Lung (tissue), 12 donors: ENCODE results near the gene GLIS1. TPM values are rescaled to one million over a fixed set of nuclear protein-coding genes. Genes with fewer than 3 reads are reported as not detected.
A peak's percentile ranks its signal among the peaks of the same experiment; 100 is the strongest.
"Not testable (repeated sequence)": the region's sequence is repeated elsewhere in the genome, so short reads cannot be mapped to it uniquely, and the experiment has no call there.

Experiments used
- ATAC-seq: fragments of 200-7000 bp; cut with Tn5 transposase; one replicate; pipeline ENCODE4 v1.9.1; 2020; ENCODE audit warnings: moderate number of reproducible peaks; ENCODE audit not compliant: insufficient read depth, low FRiP score
- DNase-seq, 3 donors: peaks; one replicate each; pipeline ENCODE4 v3.0.0-alpha.2; 2013 to 2017
- H3K27ac ChIP-seq, 2 donors: one replicate each; pipeline ENCODE4 v1.5.1; 2013; ENCODE audit warnings: mild to moderate bottlenecking in 2 of 2, moderate library complexity in 2 of 2, control low read depth in 1 of 2, inconsistent platforms in 1 of 2, low read depth in 1 of 2, low read length in 1 of 2
- H3K27me3 ChIP-seq, 3 donors: one replicate each; pipeline ENCODE4 v1.5.1; 2013; ENCODE audit warnings: low read length in 2 of 3; ENCODE audit not compliant: control insufficient read depth in 3 of 3, insufficient read depth in 3 of 3
- H3K36me3 ChIP-seq, 4 donors: one replicate each; pipeline ENCODE4 v1.5.1; 2013; ENCODE audit warnings: low read length in 4 of 4, mild to moderate bottlenecking in 1 of 4, moderate library complexity in 1 of 4; ENCODE audit not compliant: control insufficient read depth in 4 of 4, insufficient read depth in 4 of 4
- H3K4me1 ChIP-seq, 5 donors: one replicate each; pipeline ENCODE4 v1.5.1; 2013; ENCODE audit warnings: low read length in 5 of 5, mild to moderate bottlenecking in 2 of 5, moderate library complexity in 1 of 5; ENCODE audit not compliant: control insufficient read depth in 5 of 5, insufficient read depth in 5 of 5
- H3K4me3 ChIP-seq: one replicate; pipeline ENCODE4 v1.5.1; 2013; ENCODE audit warnings: mild to moderate bottlenecking, control low read depth, moderate library complexity
- H3K9ac ChIP-seq, 2 donors: one replicate each; pipeline ENCODE4 v1.5.1; 2013; ENCODE audit warnings: low read length in 2 of 2, control low read depth in 1 of 2; ENCODE audit not compliant: insufficient read depth in 1 of 2
- H3K9me3 ChIP-seq, 4 donors: one replicate each; pipeline ENCODE4 v1.5.1; 2013; ENCODE audit warnings: low read length in 3 of 4, mild to moderate bottlenecking in 1 of 4, moderate library complexity in 1 of 4; ENCODE audit not compliant: control insufficient read depth in 4 of 4, insufficient read depth in 3 of 4
- WGBS, 2 donors: extraction: QIAGEN DNeasy Blood & Tissue Kit; methylation state at CpG; one replicate each; pipeline ENCODE4 v1.1.7; 2013; 5-methylcytosine and 5-hydroxymethylcytosine counted together
- polyA plus RNA-seq, 2 donors: library from polyadenylated mRNA; stranded (reverse); fragments of 200-250 nt; gene quantifications; one replicate each; pipeline ENCODE4 v1.2.1, GENCODE V29; 2013
- total RNA-seq, 2 donors: library from RNA; depleted of rRNA in 1 of 2; stranded (reverse); fragments of >200 nt in 1 of 2; gene quantifications; one replicate each; pipeline ENCODE4 v1.2.1, GENCODE V29; 2014 to 2021
- TF ChIP-seq, protein P1 (sequence below): IDR thresholded peaks from 2 replicates; pipeline ENCODE4 v1.5.1; 2012; ENCODE audit warnings: mild to moderate bottlenecking; ENCODE audit errors: control extremely low read depth, extremely low read depth
- donor health status: control.
- donor health status: control.
- donor health status: Bipolar disorder and iron deficiency.
- donor health status: healthy.
- donor health status: DM: yes; HTN: yes; CAD: no.

Gene GLIS1
- total and polyA plus RNA-seq, 4 donors = 0.05 to 0.18 (median 0.17) TPM; not detected in 1

DNA sequence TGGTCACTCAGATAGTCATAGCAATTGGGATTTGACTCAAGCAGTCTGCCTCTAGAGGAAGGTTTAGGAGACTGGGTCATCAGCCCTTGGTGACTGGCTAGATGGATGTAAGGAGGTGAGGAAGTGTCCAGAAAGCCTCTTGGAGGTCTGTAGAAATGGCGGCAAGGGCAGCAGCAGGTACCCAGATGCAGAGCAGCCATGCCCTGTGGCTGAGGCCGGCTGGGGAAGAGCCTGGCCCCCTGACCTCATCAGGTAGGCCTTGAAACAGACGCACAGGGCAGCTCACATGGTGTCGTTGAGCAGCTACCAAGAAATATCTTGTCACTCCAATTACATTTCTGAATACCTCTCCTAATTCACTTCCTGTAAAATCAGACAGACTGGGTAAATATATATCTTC, 181.6 kb downstream of the GLIS1 start:
- ATAC-seq = no peak
- Histone ChIP-seq H3K36me3 (no peaks in the 10 kb centered on the region), H3K4me1 (peaks cover 0 to 5% (median 0%) of the 10 kb centered on the region in 5 donors), H3K27me3 (peaks cover 0 to 4% (median 3%) of the 10 kb centered on the region in 3 donors), H3K9ac (no peak overlapping the region), H3K4me3 (no peak overlapping the region), H3K27ac (no peak overlapping the region), H3K9me3 (peaks cover 0 to 1% (median 0%) of the 10 kb centered on the region in 4 donors)
- 82 to 90% methylated on average over 4 of the region's 4 CpGs for WGBS, 2 donors
- no peak for DNase-seq
- TF ChIP-seq, protein P1, sequence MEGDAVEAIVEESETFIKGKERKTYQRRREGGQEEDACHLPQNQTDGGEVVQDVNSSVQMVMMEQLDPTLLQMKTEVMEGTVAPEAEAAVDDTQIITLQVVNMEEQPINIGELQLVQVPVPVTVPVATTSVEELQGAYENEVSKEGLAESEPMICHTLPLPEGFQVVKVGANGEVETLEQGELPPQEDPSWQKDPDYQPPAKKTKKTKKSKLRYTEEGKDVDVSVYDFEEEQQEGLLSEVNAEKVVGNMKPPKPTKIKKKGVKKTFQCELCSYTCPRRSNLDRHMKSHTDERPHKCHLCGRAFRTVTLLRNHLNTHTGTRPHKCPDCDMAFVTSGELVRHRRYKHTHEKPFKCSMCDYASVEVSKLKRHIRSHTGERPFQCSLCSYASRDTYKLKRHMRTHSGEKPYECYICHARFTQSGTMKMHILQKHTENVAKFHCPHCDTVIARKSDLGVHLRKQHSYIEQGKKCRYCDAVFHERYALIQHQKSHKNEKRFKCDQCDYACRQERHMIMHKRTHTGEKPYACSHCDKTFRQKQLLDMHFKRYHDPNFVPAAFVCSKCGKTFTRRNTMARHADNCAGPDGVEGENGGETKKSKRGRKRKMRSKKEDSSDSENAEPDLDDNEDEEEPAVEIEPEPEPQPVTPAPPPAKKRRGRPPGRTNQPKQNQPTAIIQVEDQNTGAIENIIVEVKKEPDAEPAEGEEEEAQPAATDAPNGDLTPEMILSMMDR = no peak

- WGBS, 2 donors = 96 to 100% methylated on average over 3 of the region's 3 CpGs
Observed at GRCh38 chr1:53556657-53557227, 182.2 kb downstream of the GLIS1 start.

GRCh38 chr1:53555620-53556326, 183.2 kb downstream of the GLIS1 start:
- WGBS, 2 donors = 92 to 95% methylated on average over 2 of the region's 2 CpGs
- not testable (repeated sequence) for H3K4me1 ChIP-seq, H3K27ac ChIP-seq, ATAC-seq, H3K27me3 ChIP-seq, H3K4me3 ChIP-seq, H3K9me3 ChIP-seq, H3K9ac ChIP-seq, H3K36me3 ChIP-seq
- peak in 1 of 3 donors; percentile 18 for DNase-seq

More at GRCh38 chr1:53556657-53557227, 182.2 kb downstream of the GLIS1 start:
- H3K27me3 ChIP-seq = peaks cover 0 to 4% (median 3%) of the 10 kb centered on the region in 3 donors
- TF ChIP-seq, protein P1 = no peak
- ATAC-seq (no peak), DNase-seq (peak in 1 of 3 donors; percentile 12)
- peaks cover 0 to 5% (median 0%) of the 10 kb centered on the region in 5 donors for H3K4me1 ChIP-seq
- no peak overlapping the region for H3K9ac ChIP-seq
- peaks cover 0 to 1% (median 0%) of the 10 kb centered on the region in 4 donors for H3K9me3 ChIP-seq
- H3K27ac ChIP-seq = no peak overlapping the region
- H3K36me3 ChIP-seq = no peaks in the 10 kb centered on the region
- no peak overlapping the region for H3K4me3 ChIP-seq

DNA sequence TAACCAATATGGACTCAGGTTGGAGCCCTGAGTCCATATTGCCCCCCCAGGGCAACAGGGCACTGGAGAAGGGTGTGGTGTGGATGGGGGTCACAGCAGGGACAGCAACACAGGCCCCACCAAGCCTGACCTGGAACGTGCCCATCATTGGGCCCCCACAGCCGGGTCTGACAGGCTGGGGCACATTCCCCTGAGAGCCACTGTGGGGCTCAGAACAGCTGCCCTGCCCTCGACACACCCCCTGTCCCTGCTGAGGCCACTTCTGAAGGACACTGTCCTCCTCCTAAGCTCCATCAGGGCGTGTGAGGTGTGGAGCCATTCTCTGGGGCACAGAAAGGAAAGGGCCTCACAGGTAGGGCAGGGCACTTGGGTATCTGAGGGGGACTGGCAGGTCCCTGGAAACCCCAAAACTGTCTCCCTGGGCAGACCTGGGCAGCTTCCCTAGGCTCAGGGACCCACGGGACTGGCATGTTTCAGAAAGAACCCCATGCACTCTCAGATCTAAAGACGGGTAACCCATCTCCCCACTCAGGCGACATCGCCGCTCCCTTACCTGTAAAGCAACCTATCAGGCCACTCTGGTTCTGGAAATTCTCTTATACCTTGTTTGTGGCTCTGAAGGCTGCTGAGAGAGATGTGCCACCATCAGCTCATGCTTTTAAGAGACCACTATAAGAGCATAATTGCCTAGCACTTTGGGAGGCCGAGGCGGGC, 184.2 kb downstream of the GLIS1 start:
- 89 to 93% methylated on average over 11 of the region's 11 CpGs for WGBS, 2 donors
- H3K9ac ChIP-seq = no peak overlapping the region
- peaks cover 0 to 6% (median 5%) of the 10 kb centered on the region in 5 donors for H3K4me1 ChIP-seq
- H3K36me3 ChIP-seq = no peaks in the 10 kb centered on the region
- H3K27me3 ChIP-seq = peaks cover 0 to 4% (median 3%) of the 10 kb centered on the region in 3 donors
- no peak overlapping the region for H3K27ac ChIP-seq
- DNase-seq = peak in 1 of 3 donors; percentile 9
- H3K9me3 ChIP-seq = peaks cover 0 to 3% (median 0%) of the 10 kb centered on the region in 4 donors
- no peak for ATAC-seq
- TF ChIP-seq, protein P1 = no peak
- no peak overlapping the region for H3K4me3 ChIP-seq
